ENCODE data around the gene UNCX. TPM values are rescaled to one million over a fixed set of nuclear protein-coding genes. Genes with fewer than 3 reads are reported as not detected.
A peak's percentile ranks its signal among the peaks of the same experiment; 100 is the strongest.

UNCX gene
- total and polyA plus RNA-seq, 2 of the 8 experiments (the other 6 are each of a cell fraction or from before 2014, with no cell fraction given): not detected

GRCh38 chr7:1240517-1241257 lies 8.0 kb downstream of the UNCX start:
- Histone ChIP-seq H2BK120ac (replicated peaks; ENCODE audit: low read depth, low read length) (no peak overlapping the region), H3K23ac (ENCODE audit: insufficient read length) (no peak overlapping the region), H2AFZ (ENCODE audit: low read length) (no peak overlapping the region), H3K79me1 (ENCODE audit: low read depth, low read length) (no peaks in the 10 kb centered on the region), H2BK12ac (ENCODE audit: low read depth, low read length) (no peak overlapping the region), H3K36me3 (ENCODE audit: control insufficient read depth in 2 of 4, insufficient read depth in 4 of 4, low read length in 3 of 4) (peaks cover 0 to 16% (median 0%) of the 10 kb centered on the region in 4 experiments; a peak in 1 of 8 replicates), H3K23me2 (ENCODE audit: low read depth, low read length) (no peaks in the 10 kb centered on the region; the same call in 1 of the 2 replicates), H4K20me1 (replicated peaks in 1 of 2; ENCODE audit: control insufficient read depth in 1 of 2, insufficient read depth in 2 of 2, low read length in 2 of 2) (peaks cover 13 to 33% of the 10 kb centered on the region in 2 experiments), H2BK5ac (ENCODE audit: low read depth, low read length) (no peak overlapping the region), H3K4me1 (replicated peaks in 1 of 4; ENCODE audit: control insufficient read depth in 3 of 4, insufficient read depth in 4 of 4, low read length in 3 of 4) (peaks cover 4 to 26% (median 14%) of the 10 kb centered on the region in 4 experiments), H3K56ac (replicated peaks; ENCODE audit: insufficient read length, low read depth, low read length) (no peak overlapping the region), H3K14ac (ENCODE audit: insufficient read length) (no peak overlapping the region), H3K9me3 (ENCODE audit: insufficient read depth in 2 of 2, low read depth in 1 of 2, low read length in 1 of 2) (no peaks in the 10 kb centered on the region), H4K8ac (ENCODE audit: extremely low read depth, insufficient read depth, low read length) (no peak overlapping the region), H3K4me2 (ENCODE audit: insufficient read depth in 1 of 2, low read depth in 2 of 2, low read length in 2 of 2) (peak overlapping the region; percentile 64 to 70), H2AK5ac (ENCODE audit: low read depth, low read length) (no peak overlapping the region), H2BK15ac (ENCODE audit: low read length) (no peak overlapping the region), H3K9ac (replicated peaks in 1 of 4; ENCODE audit: extremely low read depth in 1 of 4, low read depth in 3 of 4, low read length in 3 of 4) (no peak overlapping the region), H3K4ac (replicated peaks; ENCODE audit: insufficient read length, low read depth, low read length) (no peak overlapping the region), H3K27me3 (replicated peaks in 1 of 4; ENCODE audit: control insufficient read depth in 3 of 4, extremely low read depth in 1 of 4, insufficient read depth in 3 of 4, low read length in 3 of 4) (peaks cover 96 to 99% (median 98%) of the 10 kb centered on the region in 4 experiments), H4K5ac (ENCODE audit: insufficient read length, low read depth, low read length) (no peak overlapping the region), H4K91ac (replicated peaks; ENCODE audit: insufficient read length, low read length) (no peak overlapping the region), H2BK20ac (ENCODE audit: low read length) (no peak overlapping the region), H3K18ac (ENCODE audit: extremely low read depth, low read length) (no peak overlapping the region; the same call in 1 of the 2 replicates), H3K27ac (ENCODE audit: low read depth, low read length) (no peak overlapping the region), H3K79me2 (ENCODE audit: control insufficient read depth in 1 of 2, insufficient read depth in 2 of 2, low read length in 2 of 2) (no peaks in the 10 kb centered on the region), H3K4me3 (ENCODE audit: extremely low read depth in 1 of 4, insufficient read depth in 2 of 4, low read depth in 3 of 4, low read length in 4 of 4) (peak overlapping the region in 2 of 4 experiments; percentile 4 to 52; a peak in 3 of 8 replicates)
- WGBS, 2 experiments (ENCODE audit: extremely low coverage in 1 of 2, insufficient coverage in 1 of 2, insufficient read length in 1 of 2, insufficient replicate concordance in 2 of 2, low coverage in 1 of 2, low lambda C conversion rate in 2 of 2, missing lambda C conversion rate in 1 of 2): 5% methylated on average over 38 of the region's 40 CpGs; no CpG with 5 or more reads in 1 of the 2 experiments
- FAIRE-seq (no peak), DNase-seq (ENCODE audit: low read depth in 1 of 2, low spot score in 2 of 2) (no peak)
- TF ChIP-seq YY1 (IDR thresholded peaks at IDR 0.05; ENCODE audit: low read depth, low read length): 0 out of 2 replicates have a peak, but pooled peaks have one; percentile 46
- TF ChIP-seq SP1 (IDR thresholded peaks at IDR 0.05; ENCODE audit: low read depth, low read length): 0 out of 2 replicates have a peak, but pooled peaks have one; percentile 10
- no peak for TF ChIP-seq CREB1 (IDR thresholded peaks at IDR 0.05)
- peak; percentile 19 for TF ChIP-seq SUZ12 (IDR thresholded peaks at IDR 0.05; ENCODE audit: low read length)
- no peak for TF ChIP-seq SP4 (IDR thresholded peaks at IDR 0.05; ENCODE audit: low read length)
- TF ChIP-seq SRF (IDR thresholded peaks at IDR 0.05; ENCODE audit: low read depth, low read length): no peak
- peak; percentile 51; the same call in 1 of the 2 replicates for TF ChIP-seq EGR1 (IDR thresholded peaks at IDR 0.05; ENCODE audit: borderline replicate concordance, low read depth, low read length)
- TF ChIP-seq BCL11A (IDR thresholded peaks at IDR 0.05; ENCODE audit: low read depth in 2 of 2, low read length in 2 of 2): no peak
- TF ChIP-seq CTBP2 (IDR thresholded peaks at IDR 0.05; ENCODE audit: borderline replicate concordance, insufficient read depth, insufficient read length, low read length): peak; percentile 85
- TF ChIP-seq EZH2 (IDR thresholded peaks at IDR 0.05; ENCODE audit: low read depth, low read length, severe bottlenecking): peak; percentile 60
- ChIA-PET POLR2A (ENCODE audit: partially characterized antibody) (interaction anchor here (1.2 to 11.2 kb wide), 5 partner anchors 8 to 19 kb away, joined by 3 to 76 read pairs (median 4); partner anchors contain the start of gene UNCX), CTCF (ENCODE audit: partially characterized antibody) (interaction anchor here (1.3 to 1.8 kb wide), 3 partner anchors 13 to 192 kb away, joined by 4 to 7 read pairs (median 6); no protein-coding TSS in a partner anchor)
